GM23248 (cell line): Measurements from ENCODE around the gene HPGD.

Source experiments
- EZH2 ChIP-seq: fragments of 200-600 bp; sonication (generic); IDR thresholded peaks from 2 replicates; pipeline ENCODE4 v1.6.1; 2018; ENCODE audit warnings: antibody characterized with exemption, mild to moderate bottlenecking; ENCODE audit not compliant: insufficient read depth, poor library complexity, severe bottlenecking
- EZH2phosphoT487 ChIP-seq: fragments of 200-600 bp; sonication (generic); IDR thresholded peaks from 2 replicates; pipeline ENCODE4 v1.6.1; 2018; ENCODE audit warnings: antibody characterized with exemption, moderate library complexity, mild to moderate bottlenecking, low read depth; ENCODE audit not compliant: insufficient read depth

- no peak for TF ChIP-seq EZH2phosphoT487
- TF ChIP-seq EZH2, result no peak
Observed at GRCh38 chr4:174505007-174505406, 17.3 kb downstream of the HPGD start.
